GM23338 (cell line): ENCODE results near the gene ATP2A3. TPM values are rescaled to one million over a fixed set of nuclear protein-coding genes. Genes with fewer than 3 reads are reported as not detected.

ENCODE experiments used
- ATAC-seq: fragments of 200-7000 bp; cut with Tn5 transposase; 3 replicates; pipeline ENCODE4 v1.9.1; 2020
- DNase-seq: peaks from one replicate; pipeline ENCODE4 v3.0.0-alpha.2; 2015; ENCODE audit warnings: low spot score
- H2AFZ ChIP-seq: fragments of 200-600 bp; sonication (generic); 2 replicates; pipeline ENCODE4 v1.8.0; 2016; ENCODE audit warnings: antibody characterized with exemption, mild to moderate bottlenecking, moderate library complexity
- H3F3A ChIP-seq: fragments of 200-600 bp; sonication (generic); replicated peaks from 2 replicates; pipeline ENCODE4 v1.8.0; 2017; ENCODE audit warnings: antibody characterized with exemption, mixed run types, low read depth
- H3K27ac ChIP-seq: fragments of 200-600 bp; sonication (generic); 2 replicates; pipeline ENCODE4 v1.6.1; 2016; ENCODE audit warnings: low read depth
- H3K27me3 ChIP-seq: fragments of 200-600 bp; sonication (generic); 2 replicates; pipeline ENCODE4 v1.8.0; 2016; ENCODE audit warnings: mild to moderate bottlenecking, mixed run types, moderate library complexity; ENCODE audit not compliant: insufficient read depth
- H3K36me3 ChIP-seq: fragments of 200-600 bp; sonication (generic); 2 replicates; pipeline ENCODE4 v1.8.0; 2016; ENCODE audit warnings: mild to moderate bottlenecking; ENCODE audit not compliant: insufficient read depth
- H3K4me1 ChIP-seq: fragments of 200-600 bp; sonication (generic); 2 replicates; pipeline ENCODE4 v1.8.0; 2016; ENCODE audit warnings: mild to moderate bottlenecking, moderate library complexity; ENCODE audit not compliant: insufficient read depth
- H3K4me2 ChIP-seq: fragments of 200-600 bp; sonication (generic); 2 replicates; pipeline ENCODE4 v1.7.1; 2017; ENCODE audit warnings: mixed run types
- H3K4me3 ChIP-seq: fragments of 200-600 bp; sonication (generic); 2 replicates; pipeline ENCODE4 v1.6.1; 2016; ENCODE audit warnings: mixed run types
- H3K79me2 ChIP-seq: fragments of 200-600 bp; sonication (generic); replicated peaks from 2 replicates; pipeline ENCODE4 v1.8.0; 2017; ENCODE audit warnings: mild to moderate bottlenecking; ENCODE audit not compliant: insufficient read depth
- H3K9me2 ChIP-seq: fragments of 200-600 bp; sonication (generic); 2 replicates; pipeline ENCODE4 v1.8.0; 2017; ENCODE audit not compliant: insufficient read depth
- H4K20me1 ChIP-seq: fragments of 200-600 bp; sonication (generic); replicated peaks from 2 replicates; pipeline ENCODE4 v1.8.0; 2017; ENCODE audit warnings: mild to moderate bottlenecking; ENCODE audit not compliant: insufficient read depth
- H3K27ac Mint-ChIP-seq: 2 replicates; pipeline ENCODE4 v1.8.0; 2020; ENCODE audit warnings: inconsistent platforms, mild to moderate bottlenecking, moderate library complexity, mixed read lengths
- H3K27me3 Mint-ChIP-seq: 3 replicates; pipeline ENCODE4 v1.8.0; 2022; ENCODE audit warnings: low read depth, mild to moderate bottlenecking, moderate library complexity, mixed read lengths, inconsistent platforms; ENCODE audit not compliant: insufficient read depth, poor library complexity
- H3K36me3 Mint-ChIP-seq: 3 replicates; pipeline ENCODE4 v1.8.0; 2021; ENCODE audit warnings: low read depth, mild to moderate bottlenecking, inconsistent platforms, moderate library complexity, mixed read lengths
- H3K4me1 Mint-ChIP-seq: 3 replicates; pipeline ENCODE4 v1.8.0; 2020; ENCODE audit warnings: mild to moderate bottlenecking, inconsistent platforms, mixed read lengths
- H3K4me3 Mint-ChIP-seq: 3 replicates; pipeline ENCODE4 v1.8.0; 2021; ENCODE audit warnings: moderate library complexity, mild to moderate bottlenecking, inconsistent platforms, mixed read lengths
- H3K9me3 Mint-ChIP-seq: 3 replicates; pipeline ENCODE4 v1.8.0; 2020; ENCODE audit warnings: moderate library complexity, mild to moderate bottlenecking, inconsistent platforms, mixed read lengths
- CREB1 ChIP-seq: fragments of 250-450 bp; sonication (Bioruptor Pico); IDR thresholded peaks from 2 replicates; pipeline ENCODE4 v1.5.0; 2020; ENCODE audit warnings: low read depth, mild to moderate bottlenecking, moderate library complexity
- ETS1 ChIP-seq: IDR thresholded peaks from 2 replicates; pipeline ENCODE4 v1.6.1; 2016; ENCODE audit warnings: antibody characterized with exemption
- EZH2 ChIP-seq: fragments of 200-600 bp; sonication (generic); IDR thresholded peaks from one replicate; pipeline ENCODE4 v1.8.0; 2017; ENCODE audit warnings: antibody characterized with exemption, mild to moderate bottlenecking, low read depth; ENCODE audit not compliant: unreplicated experiment
- EZH2phosphoT487 ChIP-seq: fragments of 200-600 bp; sonication (generic); IDR thresholded peaks from one replicate; pipeline ENCODE4 v1.8.1; 2018; ENCODE audit warnings: antibody characterized with exemption; ENCODE audit not compliant: unreplicated experiment
- NANOG ChIP-seq: IDR thresholded peaks from 2 replicates; pipeline ENCODE4 v1.6.1; 2016; ENCODE audit warnings: antibody characterized with exemption, borderline replicate concordance
- POLR2AphosphoS5 ChIP-seq: IDR thresholded peaks from 2 replicates; pipeline ENCODE4 v1.6.1; 2016; ENCODE audit warnings: antibody characterized with exemption, low read depth
- STAT1 ChIP-seq: IDR thresholded peaks from one replicate; pipeline ENCODE4 v1.6.1; 2016; ENCODE audit warnings: antibody characterized with exemption; ENCODE audit not compliant: unreplicated experiment
- ZNF114 ChIP-seq: fragments of 250-450 bp; sonication (Bioruptor Pico); IDR thresholded peaks from 2 replicates; pipeline ENCODE4 v1.5.0; 2020; ENCODE audit warnings: mild to moderate bottlenecking, moderate library complexity
- ZNF331 ChIP-seq: fragments of 250-450 bp; sonication (Bioruptor Pico); IDR thresholded peaks from 2 replicates; pipeline ENCODE4 v1.5.0; 2020; ENCODE audit warnings: low read depth, mild to moderate bottlenecking, moderate library complexity
- polyA plus RNA-seq: library from polyadenylated mRNA; unstranded; fragments of >200 nt; fragmentation: Nextera tagmentation; extraction: Ambion mirVana; gene quantifications from 2 replicates; pipeline ENCODE4 v1.2.1, GENCODE V29; 2016
- total RNA-seq: library from RNA; depleted of rRNA; stranded (reverse); fragments of >200 nt; shearing (Covaris generic); gene quantifications from 2 replicates; pipeline ENCODE4 v1.2.3, GENCODE V29; 2014
- TF ChIP-seq, protein P1 (sequence below): IDR thresholded peaks from one replicate; pipeline ENCODE4 v1.6.1; 2018; ENCODE audit warnings: antibody characterized with exemption; ENCODE audit not compliant: unreplicated experiment
- TF ChIP-seq, protein P2 (sequence below), 2 experiments: fragments of 200-600 bp in 1 of 2; sonication (generic) in 1 of 2; conservative IDR thresholded peaks; 2 replicates each; pipeline versions ENCODE4 v1.5.1 to v1.6.1; 2016 to 2017; ENCODE audit warnings: antibody characterized with exemption in 2 of 2, low read depth in 2 of 2, mild to moderate bottlenecking in 2 of 2, moderate library complexity in 1 of 2
- TF ChIP-seq, protein P3 (sequence below): fragments of 250-450 bp; sonication (Bioruptor Pico); IDR thresholded peaks from 2 replicates; pipeline ENCODE4 v1.5.0; 2020; ENCODE audit warnings: mild to moderate bottlenecking, moderate library complexity

ATP2A3 gene
- total and polyA plus RNA-seq, 2 experiments from 2014 or later = 9.6 to 35.2 TPM

DNA sequence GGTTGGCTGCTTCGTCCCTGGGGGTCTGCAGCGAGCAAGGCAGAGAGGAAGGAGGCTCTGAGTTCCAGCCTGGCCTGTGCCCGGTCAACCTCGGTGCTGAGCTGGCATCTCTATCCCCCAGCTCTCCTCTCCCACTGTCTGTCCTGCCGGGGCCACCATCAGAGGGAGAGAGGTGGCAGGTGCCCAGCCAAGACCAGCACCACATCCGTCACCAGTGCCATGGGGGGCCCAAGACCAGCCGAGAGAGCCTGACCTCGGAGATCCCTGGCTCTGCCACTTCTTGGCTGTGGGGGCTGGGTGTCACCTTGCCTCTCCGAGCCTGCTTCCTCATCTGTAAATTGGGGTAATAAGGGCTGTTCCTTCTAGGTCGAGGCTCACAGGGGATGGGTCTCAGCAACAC is 47.4 kb downstream of the ATP2A3 start (continued):
- TF ChIP-seq, protein P1, sequence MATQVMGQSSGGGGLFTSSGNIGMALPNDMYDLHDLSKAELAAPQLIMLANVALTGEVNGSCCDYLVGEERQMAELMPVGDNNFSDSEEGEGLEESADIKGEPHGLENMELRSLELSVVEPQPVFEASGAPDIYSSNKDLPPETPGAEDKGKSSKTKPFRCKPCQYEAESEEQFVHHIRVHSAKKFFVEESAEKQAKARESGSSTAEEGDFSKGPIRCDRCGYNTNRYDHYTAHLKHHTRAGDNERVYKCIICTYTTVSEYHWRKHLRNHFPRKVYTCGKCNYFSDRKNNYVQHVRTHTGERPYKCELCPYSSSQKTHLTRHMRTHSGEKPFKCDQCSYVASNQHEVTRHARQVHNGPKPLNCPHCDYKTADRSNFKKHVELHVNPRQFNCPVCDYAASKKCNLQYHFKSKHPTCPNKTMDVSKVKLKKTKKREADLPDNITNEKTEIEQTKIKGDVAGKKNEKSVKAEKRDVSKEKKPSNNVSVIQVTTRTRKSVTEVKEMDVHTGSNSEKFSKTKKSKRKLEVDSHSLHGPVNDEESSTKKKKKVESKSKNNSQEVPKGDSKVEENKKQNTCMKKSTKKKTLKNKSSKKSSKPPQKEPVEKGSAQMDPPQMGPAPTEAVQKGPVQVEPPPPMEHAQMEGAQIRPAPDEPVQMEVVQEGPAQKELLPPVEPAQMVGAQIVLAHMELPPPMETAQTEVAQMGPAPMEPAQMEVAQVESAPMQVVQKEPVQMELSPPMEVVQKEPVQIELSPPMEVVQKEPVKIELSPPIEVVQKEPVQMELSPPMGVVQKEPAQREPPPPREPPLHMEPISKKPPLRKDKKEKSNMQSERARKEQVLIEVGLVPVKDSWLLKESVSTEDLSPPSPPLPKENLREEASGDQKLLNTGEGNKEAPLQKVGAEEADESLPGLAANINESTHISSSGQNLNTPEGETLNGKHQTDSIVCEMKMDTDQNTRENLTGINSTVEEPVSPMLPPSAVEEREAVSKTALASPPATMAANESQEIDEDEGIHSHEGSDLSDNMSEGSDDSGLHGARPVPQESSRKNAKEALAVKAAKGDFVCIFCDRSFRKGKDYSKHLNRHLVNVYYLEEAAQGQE = no peak
- TF ChIP-seq ETS1 = no peak
- TF ChIP-seq EZH2phosphoT487 = no peak
- TF ChIP-seq, protein P2, sequence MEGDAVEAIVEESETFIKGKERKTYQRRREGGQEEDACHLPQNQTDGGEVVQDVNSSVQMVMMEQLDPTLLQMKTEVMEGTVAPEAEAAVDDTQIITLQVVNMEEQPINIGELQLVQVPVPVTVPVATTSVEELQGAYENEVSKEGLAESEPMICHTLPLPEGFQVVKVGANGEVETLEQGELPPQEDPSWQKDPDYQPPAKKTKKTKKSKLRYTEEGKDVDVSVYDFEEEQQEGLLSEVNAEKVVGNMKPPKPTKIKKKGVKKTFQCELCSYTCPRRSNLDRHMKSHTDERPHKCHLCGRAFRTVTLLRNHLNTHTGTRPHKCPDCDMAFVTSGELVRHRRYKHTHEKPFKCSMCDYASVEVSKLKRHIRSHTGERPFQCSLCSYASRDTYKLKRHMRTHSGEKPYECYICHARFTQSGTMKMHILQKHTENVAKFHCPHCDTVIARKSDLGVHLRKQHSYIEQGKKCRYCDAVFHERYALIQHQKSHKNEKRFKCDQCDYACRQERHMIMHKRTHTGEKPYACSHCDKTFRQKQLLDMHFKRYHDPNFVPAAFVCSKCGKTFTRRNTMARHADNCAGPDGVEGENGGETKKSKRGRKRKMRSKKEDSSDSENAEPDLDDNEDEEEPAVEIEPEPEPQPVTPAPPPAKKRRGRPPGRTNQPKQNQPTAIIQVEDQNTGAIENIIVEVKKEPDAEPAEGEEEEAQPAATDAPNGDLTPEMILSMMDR (conservative IDR thresholded peaks at IDR 0.05; ENCODE audit: low read depth in 2 of 2) = no peak
- TF ChIP-seq POLR2AphosphoS5 = no peak
- TF ChIP-seq EZH2 = no peak
- no peak for TF ChIP-seq ZNF114 (CRISPR knock-in tag)
- no peak for TF ChIP-seq NANOG
- no peak for TF ChIP-seq ZNF331 (CRISPR knock-in tag)
- TF ChIP-seq STAT1 = no peak

DNA sequence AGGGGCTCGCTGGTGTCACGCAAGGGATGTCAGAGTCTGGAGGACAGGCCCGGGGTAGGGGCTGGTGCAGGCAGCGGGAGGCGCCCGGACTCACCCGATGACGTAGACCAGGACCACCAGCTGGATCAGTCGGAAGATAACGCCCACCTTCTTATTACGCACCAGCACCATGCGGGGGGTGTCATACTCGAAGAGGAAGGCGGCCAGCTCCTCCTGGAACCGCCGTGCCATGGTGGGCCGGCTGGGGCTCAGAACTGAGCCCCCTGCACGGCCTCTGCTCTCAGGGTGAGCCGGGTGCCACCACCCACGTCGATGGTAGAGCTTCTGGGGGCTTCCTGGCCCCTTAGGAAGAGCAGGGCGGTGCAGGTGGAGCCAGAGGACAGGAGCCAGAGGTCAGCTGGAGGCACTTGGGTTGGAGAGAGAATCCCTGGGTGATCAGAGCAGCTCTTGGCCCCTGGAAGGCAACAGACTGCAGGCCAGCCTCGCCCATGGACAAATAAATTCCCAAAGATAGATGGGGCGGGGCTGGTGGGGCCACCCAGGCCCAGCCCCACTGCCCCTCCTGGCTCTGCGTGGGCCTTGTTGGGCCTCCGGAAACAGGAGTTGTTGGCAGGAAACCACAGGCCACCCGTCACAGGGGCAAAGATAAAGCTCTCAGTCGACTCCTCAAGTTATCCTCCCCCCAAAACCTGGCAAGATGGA is 48.1 kb downstream of the ATP2A3 start, which contains the start of gene P2RX1:
Gene P2RX1, minus strand, starts transcription at position 471 of the 702 bp plus-strand sequence. Its CDS starts 240 bp downstream, at position 231.
- Mint-ChIP-seq H3K4me3 (no peak within 1 kb of the TSS), H3K27ac (no peak within 1 kb of the TSS), H3K4me1 (peaks cover 5% of the 10 kb centered on the region; the same call in 1 of the 3 replicates), H3K27me3 (peaks cover 4% of the 10 kb centered on the region), H3K9me3 (no peaks in the 10 kb centered on the region), H3K36me3 (no peaks in the 10 kb centered on the region)
- no peaks in the 10 kb centered on the region for H4K20me1 ChIP-seq
- no peak within 1 kb of the TSS for H2AFZ ChIP-seq
- no peaks in the 10 kb centered on the region for H3F3A ChIP-seq
- H3K79me2 ChIP-seq = no peaks in the 10 kb centered on the region
- no peak for ATAC-seq
- DNase-seq = no peak
- H3K36me3 ChIP-seq = no peaks in the 10 kb centered on the region
- no peaks in the 10 kb centered on the region; the same call in 1 of the 2 replicates for H3K4me1 ChIP-seq
- no peak within 1 kb of the TSS for H3K4me3 ChIP-seq
- no peak within 1 kb of the TSS for H3K4me2 ChIP-seq
- no peaks in the 10 kb centered on the region for H3K9me2 ChIP-seq
- H3K27ac ChIP-seq = no peak within 1 kb of the TSS
- no peaks in the 10 kb centered on the region for H3K27me3 ChIP-seq
- TF ChIP-seq ZNF331 (CRISPR knock-in tag) (no peak), NANOG (no peak), CREB1 (CRISPR knock-in tag) (no peak)
- TF ChIP-seq, protein P3, sequence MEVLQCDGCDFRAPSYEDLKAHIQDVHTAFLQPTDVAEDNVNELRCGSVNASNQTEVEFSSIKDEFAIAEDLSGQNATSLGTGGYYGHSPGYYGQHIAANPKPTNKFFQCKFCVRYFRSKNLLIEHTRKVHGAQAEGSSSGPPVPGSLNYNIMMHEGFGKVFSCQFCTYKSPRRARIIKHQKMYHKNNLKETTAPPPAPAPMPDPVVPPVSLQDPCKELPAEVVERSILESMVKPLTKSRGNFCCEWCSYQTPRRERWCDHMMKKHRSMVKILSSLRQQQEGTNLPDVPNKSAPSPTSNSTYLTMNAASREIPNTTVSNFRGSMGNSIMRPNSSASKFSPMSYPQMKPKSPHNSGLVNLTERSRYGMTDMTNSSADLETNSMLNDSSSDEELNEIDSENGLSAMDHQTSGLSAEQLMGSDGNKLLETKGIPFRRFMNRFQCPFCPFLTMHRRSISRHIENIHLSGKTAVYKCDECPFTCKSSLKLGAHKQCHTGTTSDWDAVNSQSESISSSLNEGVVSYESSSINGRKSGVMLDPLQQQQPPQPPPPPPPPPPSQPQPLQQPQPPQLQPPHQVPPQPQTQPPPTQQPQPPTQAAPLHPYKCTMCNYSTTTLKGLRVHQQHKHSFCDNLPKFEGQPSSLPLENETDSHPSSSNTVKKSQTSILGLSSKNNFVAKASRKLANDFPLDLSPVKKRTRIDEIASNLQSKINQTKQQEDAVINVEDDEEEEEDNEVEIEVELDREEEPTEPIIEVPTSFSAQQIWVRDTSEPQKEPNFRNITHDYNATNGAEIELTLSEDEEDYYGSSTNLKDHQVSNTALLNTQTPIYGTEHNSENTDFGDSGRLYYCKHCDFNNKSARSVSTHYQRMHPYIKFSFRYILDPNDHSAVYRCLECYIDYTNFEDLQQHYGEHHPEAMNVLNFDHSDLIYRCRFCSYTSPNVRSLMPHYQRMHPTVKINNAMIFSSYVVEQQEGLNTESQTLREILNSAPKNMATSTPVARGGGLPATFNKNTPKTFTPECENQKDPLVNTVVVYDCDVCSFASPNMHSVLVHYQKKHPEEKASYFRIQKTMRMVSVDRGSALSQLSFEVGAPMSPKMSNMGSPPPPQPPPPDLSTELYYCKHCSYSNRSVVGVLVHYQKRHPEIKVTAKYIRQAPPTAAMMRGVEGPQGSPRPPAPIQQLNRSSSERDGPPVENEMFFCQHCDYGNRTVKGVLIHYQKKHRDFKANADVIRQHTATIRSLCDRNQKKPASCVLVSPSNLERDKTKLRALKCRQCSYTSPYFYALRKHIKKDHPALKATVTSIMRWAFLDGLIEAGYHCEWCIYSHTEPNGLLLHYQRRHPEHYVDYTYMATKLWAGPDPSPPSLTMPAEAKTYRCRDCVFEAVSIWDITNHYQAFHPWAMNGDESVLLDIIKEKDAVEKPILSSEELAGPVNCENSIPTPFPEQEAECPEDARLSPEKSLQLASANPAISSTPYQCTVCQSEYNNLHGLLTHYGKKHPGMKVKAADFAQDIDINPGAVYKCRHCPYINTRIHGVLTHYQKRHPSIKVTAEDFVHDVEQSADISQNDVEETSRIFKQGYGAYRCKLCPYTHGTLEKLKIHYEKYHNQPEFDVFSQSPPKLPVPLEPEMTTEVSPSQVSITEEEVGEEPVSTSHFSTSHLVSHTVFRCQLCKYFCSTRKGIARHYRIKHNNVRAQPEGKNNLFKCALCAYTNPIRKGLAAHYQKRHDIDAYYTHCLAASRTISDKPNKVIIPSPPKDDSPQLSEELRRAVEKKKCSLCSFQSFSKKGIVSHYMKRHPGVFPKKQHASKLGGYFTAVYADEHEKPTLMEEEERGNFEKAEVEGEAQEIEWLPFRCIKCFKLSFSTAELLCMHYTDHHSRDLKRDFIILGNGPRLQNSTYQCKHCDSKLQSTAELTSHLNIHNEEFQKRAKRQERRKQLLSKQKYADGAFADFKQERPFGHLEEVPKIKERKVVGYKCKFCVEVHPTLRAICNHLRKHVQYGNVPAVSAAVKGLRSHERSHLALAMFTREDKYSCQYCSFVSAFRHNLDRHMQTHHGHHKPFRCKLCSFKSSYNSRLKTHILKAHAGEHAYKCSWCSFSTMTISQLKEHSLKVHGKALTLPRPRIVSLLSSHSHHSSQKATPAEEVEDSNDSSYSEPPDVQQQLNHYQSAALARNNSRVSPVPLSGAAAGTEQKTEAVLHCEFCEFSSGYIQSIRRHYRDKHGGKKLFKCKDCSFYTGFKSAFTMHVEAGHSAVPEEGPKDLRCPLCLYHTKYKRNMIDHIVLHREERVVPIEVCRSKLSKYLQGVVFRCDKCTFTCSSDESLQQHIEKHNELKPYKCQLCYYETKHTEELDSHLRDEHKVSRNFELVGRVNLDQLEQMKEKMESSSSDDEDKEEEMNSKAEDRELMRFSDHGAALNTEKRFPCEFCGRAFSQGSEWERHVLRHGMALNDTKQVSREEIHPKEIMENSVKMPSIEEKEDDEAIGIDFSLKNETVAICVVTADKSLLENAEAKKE (CRISPR knock-in tag) = no peak
